ENCODE results near the gene TRAPPC3L.
A peak's percentile ranks its signal among the peaks of the same experiment; 100 is the strongest.

The TRAPPC3L gene

DNA sequence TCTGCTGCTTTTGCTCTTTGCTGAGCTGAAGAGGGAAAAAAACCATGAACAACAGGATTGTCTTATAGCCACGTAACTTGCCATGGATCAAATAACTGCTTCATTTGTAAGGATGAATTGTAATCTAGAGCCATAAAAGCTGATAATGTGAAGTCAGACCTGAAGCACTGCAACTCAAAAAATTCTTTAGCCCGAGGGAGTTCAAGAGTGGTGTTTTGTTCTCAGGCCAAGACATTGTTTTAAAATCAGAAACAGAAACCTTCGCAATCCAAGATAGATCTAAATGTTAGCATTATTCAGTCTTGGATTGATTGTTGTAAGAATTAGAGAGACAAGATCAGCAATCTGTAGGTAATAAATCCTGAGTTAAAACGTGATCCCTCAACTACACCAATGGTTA, at the start of gene TRAPPC3L:
Gene TRAPPC3L (minus strand): TSS at position 34 of the 400 bp plus-strand sequence. CDS start 170 bp downstream, outside the sequence.
- DNase-seq, result no peak

DNA sequence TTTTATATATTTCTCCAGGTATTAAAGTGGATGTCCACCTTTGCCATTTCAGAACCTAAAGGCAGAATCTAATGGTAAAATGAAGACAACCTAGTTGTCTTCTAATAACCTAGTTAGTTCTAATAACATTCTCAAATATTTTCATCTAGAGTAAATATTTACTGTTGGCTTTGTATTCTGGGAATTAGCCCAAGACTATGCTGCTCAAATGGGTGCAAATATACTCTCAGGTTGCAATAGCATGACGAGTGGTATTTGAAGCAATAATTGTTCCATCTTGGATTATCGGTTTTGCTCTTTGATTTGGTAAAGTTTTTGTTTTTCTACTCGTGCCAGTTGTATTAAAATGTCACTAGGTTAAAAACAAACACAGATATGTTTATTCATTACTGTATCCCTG, 49.8 kb upstream of the TRAPPC3L start:
- no peak for DNase-seq

GRCh38 chr6:116586738-116587137, 41.3 kb upstream of the TRAPPC3L start:
- no peak for DNase-seq

- DNase-seq, result no peak
These were observed 40.8 kb upstream of the TRAPPC3L start for GRCh38 chr6:116586276-116586675.

DNA sequence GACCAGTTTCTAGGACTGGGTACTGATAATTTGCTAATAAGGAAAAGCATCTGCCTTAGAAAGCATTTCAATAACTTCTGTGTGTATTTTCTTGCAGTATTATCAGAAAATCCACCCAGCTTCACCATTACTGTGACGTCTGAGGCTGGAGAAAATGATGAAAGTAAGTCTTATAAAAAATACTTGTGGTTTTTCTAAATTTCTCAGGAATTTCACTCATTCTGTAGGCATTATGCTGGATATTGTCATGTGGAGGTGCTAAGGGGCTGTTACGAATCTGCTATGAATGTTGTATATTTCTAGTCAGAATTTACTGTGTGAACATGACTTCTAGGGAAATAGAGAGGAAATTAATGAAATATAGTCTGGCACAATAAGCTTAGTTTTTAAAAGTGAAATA, 34.7 kb upstream of the TRAPPC3L start:
- no peak for DNase-seq

- no peak for DNase-seq
These were observed 33.7 kb upstream of the TRAPPC3L start for GRCh38 chr6:116579143-116579542.

DNA sequence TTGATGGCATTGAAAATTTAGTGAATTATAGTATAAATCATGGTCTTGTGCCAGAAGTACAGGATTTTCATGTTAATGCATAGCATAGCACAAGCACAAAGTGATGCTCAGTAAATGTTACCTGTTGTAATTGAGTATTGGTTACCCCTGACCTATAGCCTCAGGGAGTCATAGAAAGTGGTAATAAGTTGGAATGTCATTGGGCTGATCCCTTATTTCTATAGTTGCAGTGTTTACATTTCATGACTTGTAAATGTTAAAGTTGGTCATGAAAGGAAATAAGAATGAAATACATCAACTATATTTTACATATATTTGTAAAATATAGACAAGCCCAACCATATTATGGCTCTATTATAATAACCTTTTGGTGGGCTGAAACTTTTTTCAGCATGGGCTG, 32.9 kb upstream of the TRAPPC3L start:
- DNase-seq, result no peak

DNA sequence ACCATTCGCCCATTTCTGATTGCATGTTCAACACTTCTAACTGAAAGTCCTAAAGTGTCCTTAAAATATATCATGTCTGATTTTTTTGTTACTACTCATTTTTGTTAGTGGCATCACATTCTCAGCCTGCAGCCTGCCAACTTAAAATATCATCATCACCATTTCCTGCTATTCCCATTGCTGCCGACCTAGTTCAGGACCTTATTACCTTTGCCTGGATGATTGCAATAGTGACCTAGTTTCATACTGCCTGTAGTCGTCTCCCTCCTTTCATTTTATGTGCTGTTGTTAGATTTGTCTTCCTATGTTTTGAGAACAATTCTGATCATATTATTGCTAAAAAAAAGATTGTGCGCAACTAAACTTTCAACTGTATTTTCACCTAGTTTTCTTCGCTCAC, 32.0 kb upstream of the TRAPPC3L start:
- DNase-seq, result no peak

DNA sequence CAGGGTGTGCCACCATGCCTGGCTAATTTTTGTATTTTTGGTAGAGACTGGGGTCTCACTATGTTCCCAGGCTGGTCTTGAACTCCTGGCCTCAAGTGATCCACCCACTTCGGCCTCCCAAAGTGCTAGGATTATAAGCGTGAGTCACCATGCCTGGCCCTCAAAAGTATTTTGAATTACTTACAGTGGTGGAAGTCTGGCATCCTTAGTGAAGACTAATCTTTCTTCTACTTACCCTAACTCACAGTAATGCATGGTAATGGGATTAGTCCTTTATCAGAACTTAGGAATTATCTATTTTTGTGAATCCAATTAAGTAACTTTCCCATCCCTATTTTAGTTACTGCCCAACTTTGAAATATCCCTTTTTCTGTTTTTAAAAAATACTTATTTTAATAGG, 29.7 kb upstream of the TRAPPC3L start:
- no peak for DNase-seq

GRCh38 chr6:116572162-116572561, 26.7 kb upstream of the TRAPPC3L start:
- peak; percentile 22 for DNase-seq

- no peak for DNase-seq
These were observed 26.2 kb upstream of the TRAPPC3L start for GRCh38 chr6:116571683-116572000.

DNA sequence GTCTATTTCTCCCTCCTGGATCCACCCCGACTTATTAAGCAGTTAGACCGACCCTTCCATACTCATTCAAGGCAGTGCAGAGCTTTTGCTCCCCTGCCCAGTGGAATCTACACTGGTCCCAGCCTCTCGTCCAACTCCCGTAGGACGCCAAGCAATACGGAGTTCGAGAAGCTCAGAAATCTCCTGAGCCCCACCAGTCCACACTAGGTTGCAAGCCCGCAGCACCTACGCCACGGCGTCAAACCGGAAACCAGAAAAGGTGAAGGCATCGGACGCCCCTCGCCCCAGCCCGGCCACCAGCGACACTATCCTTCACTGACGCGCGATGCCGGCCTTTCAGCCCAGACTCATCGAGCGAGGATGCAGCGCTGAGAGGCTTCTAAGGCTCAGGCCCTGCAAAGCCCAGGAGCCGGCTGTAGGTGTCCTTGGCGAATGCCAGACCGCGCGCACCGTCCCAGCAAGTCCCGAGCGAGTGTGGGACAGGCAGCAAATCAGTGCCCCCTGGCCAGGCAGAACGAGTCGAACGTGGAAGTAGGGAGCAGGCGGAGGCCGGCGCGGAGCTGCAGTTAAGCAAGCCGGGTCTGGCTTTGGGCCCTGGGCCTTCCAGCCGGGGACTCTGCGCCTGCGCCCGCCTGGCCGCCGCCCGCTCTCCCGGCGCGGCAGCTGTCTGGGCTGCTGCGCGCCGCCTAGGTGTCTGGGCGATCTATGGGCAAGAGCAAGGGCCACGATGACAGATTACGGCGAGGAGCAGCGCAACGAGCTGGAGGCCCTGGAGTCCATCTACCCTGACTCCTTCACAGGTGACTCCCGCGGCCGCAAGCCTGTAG, 25.6 kb upstream of the TRAPPC3L start, which contains the start of gene RWDD1:
Gene RWDD1 (plus strand): TSS at position 649 of the 827 bp plus-strand sequence. CDS start 79 bp downstream, at position 728.
- DNase-seq, result peak; percentile 99

- DNase-seq, result no peak
These were observed 23.6 kb upstream of the TRAPPC3L start for GRCh38 chr6:116568821-116569755.

DNA sequence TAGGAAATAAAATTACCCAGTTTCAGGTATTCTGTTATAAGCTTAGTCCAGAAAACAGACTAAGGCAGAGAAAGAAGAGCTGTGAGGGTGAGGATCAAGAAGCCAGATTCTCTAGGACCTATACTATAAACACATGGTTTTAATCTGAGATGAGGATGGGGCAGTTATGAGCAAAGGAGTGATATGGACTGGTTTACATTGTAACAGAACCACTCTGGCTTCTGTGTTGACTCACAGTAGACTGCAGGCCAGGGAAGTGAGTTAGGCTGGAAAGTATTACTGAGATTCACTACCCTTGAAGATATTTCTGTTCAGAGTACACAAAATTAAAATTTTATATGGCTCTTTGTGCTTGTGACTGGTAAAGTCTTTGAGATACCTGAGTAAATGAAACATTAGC, 22.6 kb upstream of the TRAPPC3L start:
- DNase-seq, result no peak

DNA sequence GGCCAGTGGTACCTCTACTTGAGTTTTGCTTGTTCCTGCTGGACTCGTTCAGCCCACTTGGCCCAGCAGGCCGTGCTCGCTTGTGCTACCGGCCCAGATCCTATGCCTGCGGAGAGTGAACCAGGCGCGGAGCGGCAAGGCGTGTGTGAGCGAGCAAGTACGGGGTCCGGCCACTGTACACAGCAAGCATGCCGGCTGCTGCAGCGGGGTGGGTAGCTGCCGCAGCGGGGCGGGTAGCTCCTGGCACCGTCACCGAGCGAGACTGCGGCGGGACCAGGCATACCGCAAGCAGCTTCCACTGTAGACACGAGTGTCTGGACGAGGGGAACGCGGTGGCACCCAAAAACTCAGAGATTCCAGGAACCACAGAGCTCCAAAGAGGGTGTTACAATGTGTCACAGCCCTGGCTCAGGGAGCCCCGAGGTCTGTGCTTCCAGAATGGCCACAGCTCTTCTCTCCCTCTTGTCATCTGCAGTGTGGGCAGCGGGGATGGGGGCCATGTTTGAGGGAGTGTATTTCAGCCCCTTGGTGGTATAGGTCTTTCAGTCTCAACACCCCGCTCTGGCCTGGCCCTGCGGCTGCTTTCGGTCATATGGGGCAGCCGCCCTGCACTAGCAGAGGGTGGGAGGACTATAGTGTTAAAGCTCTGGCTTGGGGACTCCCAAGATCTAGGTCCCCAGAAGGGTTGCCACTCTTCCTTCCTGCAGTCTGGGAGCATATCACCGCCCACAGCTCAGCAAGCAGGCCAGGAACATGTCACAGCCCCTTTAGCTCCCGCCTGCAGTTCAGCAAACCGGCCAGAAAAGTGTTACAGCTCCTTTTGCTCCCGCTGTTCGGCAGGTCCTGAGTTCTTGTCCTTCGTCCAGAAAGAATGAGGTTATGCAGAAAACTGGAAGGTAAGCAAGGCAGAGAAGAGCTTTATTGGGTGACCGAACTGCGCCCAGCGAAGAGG, 19.7 kb upstream of the TRAPPC3L start:
- DNase-seq, result no peak

DNA sequence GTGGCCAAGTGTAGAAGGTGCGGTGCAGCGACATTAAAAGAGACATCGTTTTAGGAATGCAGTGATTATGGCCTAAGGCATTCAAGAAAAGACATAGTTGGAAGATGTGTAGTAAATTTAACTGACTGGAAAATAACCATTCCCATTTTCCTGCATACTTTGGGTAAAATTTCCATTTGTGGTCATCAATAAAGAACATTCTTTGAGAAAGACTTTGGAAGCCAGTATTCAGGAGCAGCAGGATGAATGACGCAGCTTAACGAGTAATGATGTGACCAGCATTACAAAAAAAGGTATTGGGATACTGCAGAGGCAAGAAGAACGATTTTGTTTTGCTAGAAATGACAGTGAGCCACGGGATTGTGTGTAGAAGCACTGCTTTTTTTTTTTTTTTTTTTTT, 18.8 kb upstream of the TRAPPC3L start:
- DNase-seq, result no peak

DNA sequence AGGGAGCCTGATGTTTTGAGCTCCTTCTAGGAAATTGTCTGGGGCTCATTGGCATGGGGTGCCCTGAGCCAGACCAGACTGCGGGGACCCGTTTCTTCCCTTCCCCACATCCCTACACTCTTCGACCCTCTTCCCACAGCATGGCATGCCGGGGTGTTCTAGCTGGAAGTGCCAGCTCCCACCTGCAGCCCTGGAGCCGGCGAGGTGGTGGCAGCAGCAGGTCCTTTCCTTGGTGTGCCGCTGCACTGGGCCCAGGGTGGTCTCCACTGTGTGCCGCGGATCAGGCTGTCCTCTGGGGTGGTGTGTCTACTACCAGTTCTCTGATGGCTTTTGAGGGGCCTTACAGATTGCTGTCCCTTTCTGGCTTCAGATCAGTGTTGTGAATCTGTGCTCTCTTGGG, 18.3 kb upstream of the TRAPPC3L start:
- no peak for DNase-seq

- no peak for DNase-seq
These were observed 17.1 kb upstream of the TRAPPC3L start for GRCh38 chr6:116562614-116563013.

DNA sequence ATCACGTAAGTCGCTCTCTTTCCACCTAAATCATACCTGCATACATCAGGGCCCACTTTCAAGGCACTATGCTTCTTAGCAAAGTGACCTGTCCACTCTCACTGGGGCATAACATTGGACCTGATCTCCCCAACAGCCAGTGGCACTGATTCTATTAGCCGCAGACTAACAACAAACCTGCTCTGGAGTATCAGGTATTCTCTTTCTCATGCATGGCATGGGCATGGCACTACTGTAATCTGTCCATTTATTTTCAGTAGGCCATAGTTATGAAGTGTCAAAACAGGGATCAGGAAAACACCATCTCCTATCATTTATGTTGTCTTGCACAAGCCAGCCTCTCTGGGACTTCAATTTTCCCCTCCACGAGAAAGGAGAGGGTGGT, 16.5 kb upstream of the TRAPPC3L start:
- no peak for DNase-seq

DNA sequence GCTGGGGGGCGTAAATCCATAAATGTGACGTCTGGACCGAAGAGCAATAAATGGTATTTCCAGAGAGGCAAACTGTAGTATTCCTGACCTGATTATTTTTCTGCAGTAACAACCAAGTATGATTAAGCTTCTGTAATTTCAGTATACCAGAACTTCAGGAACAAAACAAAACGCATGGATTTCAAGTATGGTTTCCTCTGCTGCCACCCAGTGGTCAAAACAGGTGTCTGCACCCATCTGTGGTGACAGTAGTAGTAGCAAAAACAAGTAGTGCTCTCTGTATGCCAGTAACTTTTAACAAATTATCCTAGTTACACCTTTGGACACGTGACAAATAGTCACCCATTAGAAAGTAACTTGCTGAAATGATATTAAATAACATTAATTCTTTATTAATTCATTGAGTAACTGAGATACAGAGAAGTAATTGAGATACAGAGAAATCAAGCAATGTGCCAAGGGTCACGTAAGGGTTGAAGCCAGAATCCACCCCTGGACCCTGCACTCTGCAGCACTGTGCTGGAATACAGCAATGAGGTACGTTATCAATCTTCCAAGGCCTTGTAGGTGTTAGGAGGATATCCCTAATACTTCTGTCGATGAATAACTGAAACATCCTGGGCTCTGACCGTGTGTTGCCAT, 16.0 kb upstream of the TRAPPC3L start:
- peak; percentile 76 for DNase-seq

DNA sequence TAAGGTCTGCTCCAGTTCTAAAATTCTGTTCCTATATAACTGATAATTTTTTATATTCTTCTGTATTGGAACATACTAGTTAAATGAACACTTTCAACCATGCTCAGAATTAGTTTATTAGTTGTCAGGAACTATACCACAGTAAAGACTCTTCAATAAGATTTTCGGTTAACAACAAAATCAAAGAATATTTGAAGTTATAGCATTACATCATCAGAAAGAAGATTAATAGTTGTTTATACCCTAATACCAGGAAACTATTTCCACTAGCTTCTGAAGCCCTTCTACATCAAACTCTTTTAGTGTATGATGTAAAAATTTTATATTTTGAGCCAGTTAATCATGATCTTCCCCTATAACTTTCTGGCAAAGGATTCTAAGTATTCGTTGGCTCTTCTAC, 14.6 kb upstream of the TRAPPC3L start:
- DNase-seq, result no peak

GRCh38 chr6:116557893-116558292, 12.4 kb upstream of the TRAPPC3L start:
- DNase-seq, result no peak

Data from NCI-H2171 treated with DMSO at 0.1 percent for 48 hours (cell line).